PC-9 (cell line): Measurements from ENCODE around the gene DIRAS3. TPM values are rescaled to one million over a fixed set of nuclear protein-coding genes. Genes with fewer than 3 reads are reported as not detected.

Experiments used
- BruUV-seq: library from RNA; stranded (reverse); fragments of 400-500 nt; replicated peaks from 2 replicates; lab custom pipeline; 2021; lab: Mats Ljungman, UMichigan
- CTCF ChIA-PET: fragments of 300-600 bp; sonication (Branson Sonifier 250); formaldehyde crosslinking; loops from one replicate; lab custom pipeline; 2022; ENCODE audit warnings: antibody characterized with exemption; lab: Charles Lee
- POLR2A ChIA-PET: fragments of 300-600 bp; sonication (Branson Sonifier 250); formaldehyde crosslinking; loops from one replicate; lab custom pipeline; 2022; ENCODE audit warnings: antibody characterized with exemption; ENCODE audit not compliant: unreplicated experiment; lab: Charles Lee
- DNase-seq, 2 experiments: peaks; one replicate each; pipeline versions ENCODE4 v3.0.0 to v3.0.0-alpha.2; 2015 to 2022; ENCODE audit warnings: mixed read lengths in 1 of 2
- H2AFZ ChIP-seq: fragments of 200-600 bp; sonication (generic); 2 replicates; pipeline ENCODE4 v1.8.1; 2017; ENCODE audit warnings: antibody characterized with exemption
- H3F3A ChIP-seq: fragments of 200-600 bp; sonication (generic); 2 replicates; pipeline ENCODE4 v1.8.1; 2017; ENCODE audit warnings: antibody characterized with exemption, mild to moderate bottlenecking, low read depth; ENCODE audit not compliant: insufficient read depth
- H3K27ac ChIP-seq: fragments of 200-600 bp; sonication (generic); 2 replicates; pipeline ENCODE4 v1.6.1; 2016; ENCODE audit warnings: mixed run types
- H3K27me3 ChIP-seq: fragments of 200-600 bp; sonication (generic); 2 replicates; pipeline ENCODE4 v1.6.1; 2016; ENCODE audit warnings: low read depth, mixed run types; ENCODE audit not compliant: insufficient read depth
- H3K36me3 ChIP-seq: fragments of 200-600 bp; sonication (generic); 2 replicates; pipeline ENCODE4 v1.6.1; 2016; ENCODE audit warnings: low read depth, mixed run types
- H3K4me1 ChIP-seq: fragments of 200-600 bp; sonication (generic); replicated peaks from 2 replicates; pipeline ENCODE4 v1.6.1; 2016; ENCODE audit warnings: mixed run types; ENCODE audit not compliant: insufficient read depth
- H3K4me2 ChIP-seq: fragments of 200-600 bp; sonication (generic); 2 replicates; pipeline ENCODE4 v1.6.1; 2017; ENCODE audit warnings: mixed run types
- H3K4me3 ChIP-seq: fragments of 200-600 bp; sonication (generic); 2 replicates; pipeline ENCODE4 v1.6.1; 2016; ENCODE audit warnings: mixed run types
- H3K79me2 ChIP-seq: fragments of 200-600 bp; sonication (generic); 2 replicates; pipeline ENCODE4 v1.6.1; 2017; ENCODE audit warnings: low read depth, mixed run types
- H3K9me2 ChIP-seq: fragments of 200-600 bp; sonication (generic); 2 replicates; pipeline ENCODE4 v1.8.1; 2017; ENCODE audit warnings: mild to moderate bottlenecking; ENCODE audit not compliant: insufficient read depth
- H3K9me3 ChIP-seq: fragments of 200-600 bp; sonication (generic); 2 replicates; pipeline ENCODE4 v1.8.1; 2016; ENCODE audit warnings: low read depth; ENCODE audit not compliant: insufficient read depth
- H4K20me1 ChIP-seq: fragments of 200-600 bp; sonication (generic); 2 replicates; pipeline ENCODE4 v1.8.1; 2017; ENCODE audit not compliant: insufficient read depth
- CTCF ChIP-seq: fragments of 200-600 bp; sonication (generic); conservative IDR thresholded peaks from 2 replicates; pipeline ENCODE4 v1.6.1; 2017; ENCODE audit warnings: mixed run types, antibody characterized with exemption, mild to moderate bottlenecking, moderate library complexity
- EZH2 ChIP-seq: fragments of 200-600 bp; sonication (generic); IDR thresholded peaks from 2 replicates; pipeline ENCODE4 v1.8.0; 2017; ENCODE audit warnings: antibody characterized with exemption, low read depth
- intact Hi-C: fragments of 100-400 bp; cut with micrococcal nuclease; formaldehyde crosslinking; loops from one replicate; pipeline ENCODE4 v1.10.0; 2022; ENCODE audit not compliant: unreplicated experiment
- total RNA-seq: library from RNA; stranded (reverse); gene quantifications from 2 replicates; pipeline ENCODE4 v1.2.3, GENCODE V29; 2021

Gene DIRAS3
- total RNA-seq, 1 experiment from 2014 or later: not detected

GRCh38 chr1:68085752-68086151, 35.3 kb upstream of the DIRAS3 start:
- H3K79me2 ChIP-seq: no peaks in the 10 kb centered on the region
- 0 out of 2 replicates have a peak, but pooled peaks cover 4% of the 10 kb centered on the region for H3K9me3 ChIP-seq
- no peaks in the 10 kb centered on the region for H3K27me3 ChIP-seq
- BruUV-seq: no TSS peak
- no peak overlapping the region for H3K27ac ChIP-seq
- H3K4me1 ChIP-seq: no peaks in the 10 kb centered on the region
- H3K36me3 ChIP-seq: no peaks in the 10 kb centered on the region
- TF ChIP-seq EZH2: no peak
- no peak for TF ChIP-seq CTCF
- no peak overlapping the region for H3K4me2 ChIP-seq
- no peak overlapping the region for H2AFZ ChIP-seq
- H3F3A ChIP-seq: no peaks in the 10 kb centered on the region
- H3K9me2 ChIP-seq: no peaks in the 10 kb centered on the region
- H4K20me1 ChIP-seq: no peaks in the 10 kb centered on the region
- CTCF ChIA-PET: no interaction called here
- no peak for DNase-seq
- POLR2A ChIA-PET: no interaction called here
- intact Hi-C loops: no loop called here
- no peak overlapping the region for H3K4me3 ChIP-seq

GRCh38 chr1:68083686-68084085, 33.3 kb upstream of the DIRAS3 start:
- no peaks in the 10 kb centered on the region for H3K79me2 ChIP-seq
- BruUV-seq: no TSS peak
- no peak overlapping the region for H2AFZ ChIP-seq
- H3K9me3 ChIP-seq: 0 out of 2 replicates have a peak, but pooled peaks cover 4% of the 10 kb centered on the region
- no peaks in the 10 kb centered on the region for H3F3A ChIP-seq
- H3K4me1 ChIP-seq: no peaks in the 10 kb centered on the region
- H4K20me1 ChIP-seq: no peaks in the 10 kb centered on the region
- no peaks in the 10 kb centered on the region for H3K36me3 ChIP-seq
- POLR2A ChIA-PET: no interaction called here
- no peaks in the 10 kb centered on the region for H3K27me3 ChIP-seq
- H3K27ac ChIP-seq: no peak overlapping the region
- H3K9me2 ChIP-seq: no peaks in the 10 kb centered on the region
- no peak overlapping the region for H3K4me3 ChIP-seq
- CTCF ChIA-PET: no interaction called here
- no peak for DNase-seq
- no peak overlapping the region for H3K4me2 ChIP-seq
- TF ChIP-seq EZH2 (no peak), CTCF (no peak)
- intact Hi-C loops: no loop called here

GRCh38 chr1:68081775-68082283, 31.4 kb upstream of the DIRAS3 start:
- no peak overlapping the region for H2AFZ ChIP-seq
- H3K36me3 ChIP-seq: no peaks in the 10 kb centered on the region
- CTCF ChIA-PET: no interaction called here
- no peak overlapping the region for H3K4me3 ChIP-seq
- no TSS peak for BruUV-seq
- no peaks in the 10 kb centered on the region for H3F3A ChIP-seq
- H3K4me1 ChIP-seq: no peaks in the 10 kb centered on the region
- no peak overlapping the region for H3K4me2 ChIP-seq
- no peak for DNase-seq
- no peaks in the 10 kb centered on the region for H3K27me3 ChIP-seq
- POLR2A ChIA-PET: no interaction called here
- no peak for TF ChIP-seq CTCF
- no peaks in the 10 kb centered on the region for H3K9me2 ChIP-seq
- H4K20me1 ChIP-seq: no peaks in the 10 kb centered on the region
- no peaks in the 10 kb centered on the region for H3K79me2 ChIP-seq
- H3K9me3 ChIP-seq: 0 out of 2 replicates have a peak, but pooled peaks cover 4% of the 10 kb centered on the region
- no peak overlapping the region for H3K27ac ChIP-seq
- intact Hi-C loops: no loop called here
